OCI-LY1 (cell line): ENCODE results near the gene STAT5A.

ENCODE experiments used
- H2AFZ ChIP-seq: fragments of 200-600 bp; sonication (generic), shearing (Covaris generic); 2 replicates; pipeline ENCODE4 v1.6.0; 2014; ENCODE audit warnings: antibody characterized with exemption, mild to moderate bottlenecking, low read length
- H3F3A ChIP-seq: fragments of 200-600 bp; sonication (generic), shearing (Covaris generic); 2 replicates; pipeline ENCODE4 v1.6.0; 2014; ENCODE audit warnings: mild to moderate bottlenecking, antibody characterized with exemption, low read length, moderate library complexity; ENCODE audit not compliant: insufficient read depth
- H3K27ac ChIP-seq: fragments of 200-600 bp; sonication (generic); 2 replicates; pipeline ENCODE4 v1.5.1; 2014; ENCODE audit warnings: low read length, mixed run types, mild to moderate bottlenecking, low read depth; ENCODE audit not compliant: poor library complexity, severe bottlenecking
- H3K27me3 ChIP-seq: fragments of 200-600 bp; sonication (generic); 2 replicates; pipeline ENCODE4 v1.6.0; 2014; ENCODE audit warnings: antibody characterized with exemption, mild to moderate bottlenecking, low read length, moderate library complexity; ENCODE audit not compliant: insufficient read depth
- H3K36me3 ChIP-seq: fragments of 200-600 bp; sonication (generic); 2 replicates; pipeline ENCODE4 v1.6.1; 2014; ENCODE audit warnings: mild to moderate bottlenecking, antibody characterized with exemption, low read length, moderate library complexity, mixed read lengths; ENCODE audit not compliant: insufficient read depth
- H3K4me1 ChIP-seq: fragments of 200-600 bp; sonication (generic); 2 replicates; pipeline ENCODE4 v1.5.1; 2014; ENCODE audit warnings: mild to moderate bottlenecking, low read length, moderate library complexity; ENCODE audit not compliant: insufficient read depth, severe bottlenecking
- H3K4me2 ChIP-seq: fragments of 200-600 bp; sonication (generic), shearing (Covaris generic); 2 replicates; pipeline ENCODE4 v1.6.1; 2014; ENCODE audit warnings: low read length
- H3K4me3 ChIP-seq: fragments of 200-600 bp; sonication (generic); 2 replicates; pipeline ENCODE4 v1.5.1; 2014; ENCODE audit warnings: low read length, low read depth, mild to moderate bottlenecking, mixed read lengths; ENCODE audit not compliant: poor library complexity, severe bottlenecking
- H3K79me2 ChIP-seq: fragments of 200-600 bp; shearing (Covaris generic); 2 replicates; pipeline ENCODE4 v1.6.1; 2016; ENCODE audit warnings: mixed run types, low read length, mixed read lengths; ENCODE audit not compliant: insufficient read depth
- H3K9ac ChIP-seq: fragments of 200-600 bp; sonication (generic), shearing (Covaris generic); 2 replicates; pipeline ENCODE4 v1.6.1; 2014; ENCODE audit warnings: mild to moderate bottlenecking, low read length, mixed read lengths
- H3K9me2 ChIP-seq: fragments of 200-600 bp; sonication (generic), shearing (Covaris generic); 2 replicates; pipeline ENCODE4 v1.6.1; 2014; ENCODE audit warnings: low read depth, mild to moderate bottlenecking, low read length, mixed read lengths
- H3K9me3 ChIP-seq: fragments of 200-600 bp; shearing (Covaris generic); 2 replicates; pipeline ENCODE4 v1.6.1; 2014; ENCODE audit warnings: low read length, mixed read lengths
- H4K20me1 ChIP-seq: fragments of 200-600 bp; sonication (generic), shearing (Covaris generic); 2 replicates; pipeline ENCODE4 v1.6.0; 2016; ENCODE audit warnings: mild to moderate bottlenecking, low read length; ENCODE audit not compliant: insufficient read depth
- EZH2 ChIP-seq: fragments of 200-600 bp; sonication (generic), shearing (Covaris generic); IDR thresholded peaks from 2 replicates; pipeline ENCODE4 v1.8.0; 2017; ENCODE audit warnings: borderline replicate concordance, mixed run types, mild to moderate bottlenecking, antibody characterized with exemption, low read length, moderate library complexity, mixed read lengths
- TF ChIP-seq, protein P1 (sequence below): fragments of 200-600 bp; sonication (generic), shearing (Covaris generic); IDR thresholded peaks from 2 replicates; pipeline ENCODE4 v1.5.1; 2017; ENCODE audit warnings: mild to moderate bottlenecking, antibody characterized with exemption, low read length, moderate library complexity, mixed read lengths

STAT5A gene

GRCh38 chr17:42334677-42335076, 46.4 kb downstream of the STAT5A start:
- H3K27me3 ChIP-seq: no peaks in the 10 kb centered on the region
- no peak overlapping the region for H2AFZ ChIP-seq
- TF ChIP-seq EZH2: no peak
- TF ChIP-seq, protein P1, sequence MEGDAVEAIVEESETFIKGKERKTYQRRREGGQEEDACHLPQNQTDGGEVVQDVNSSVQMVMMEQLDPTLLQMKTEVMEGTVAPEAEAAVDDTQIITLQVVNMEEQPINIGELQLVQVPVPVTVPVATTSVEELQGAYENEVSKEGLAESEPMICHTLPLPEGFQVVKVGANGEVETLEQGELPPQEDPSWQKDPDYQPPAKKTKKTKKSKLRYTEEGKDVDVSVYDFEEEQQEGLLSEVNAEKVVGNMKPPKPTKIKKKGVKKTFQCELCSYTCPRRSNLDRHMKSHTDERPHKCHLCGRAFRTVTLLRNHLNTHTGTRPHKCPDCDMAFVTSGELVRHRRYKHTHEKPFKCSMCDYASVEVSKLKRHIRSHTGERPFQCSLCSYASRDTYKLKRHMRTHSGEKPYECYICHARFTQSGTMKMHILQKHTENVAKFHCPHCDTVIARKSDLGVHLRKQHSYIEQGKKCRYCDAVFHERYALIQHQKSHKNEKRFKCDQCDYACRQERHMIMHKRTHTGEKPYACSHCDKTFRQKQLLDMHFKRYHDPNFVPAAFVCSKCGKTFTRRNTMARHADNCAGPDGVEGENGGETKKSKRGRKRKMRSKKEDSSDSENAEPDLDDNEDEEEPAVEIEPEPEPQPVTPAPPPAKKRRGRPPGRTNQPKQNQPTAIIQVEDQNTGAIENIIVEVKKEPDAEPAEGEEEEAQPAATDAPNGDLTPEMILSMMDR: no peak
- H3K9me2 ChIP-seq: no peaks in the 10 kb centered on the region
- no peaks in the 10 kb centered on the region for H3K79me2 ChIP-seq
- no peak overlapping the region for H3K4me3 ChIP-seq
- H4K20me1 ChIP-seq: no peaks in the 10 kb centered on the region
- no peak overlapping the region for H3K4me2 ChIP-seq
- no peak overlapping the region for H3K27ac ChIP-seq
- H3K9me3 ChIP-seq: no peaks in the 10 kb centered on the region
- peaks cover 7% of the 10 kb centered on the region; the same call in 1 of the 2 replicates for H3K36me3 ChIP-seq
- H3K9ac ChIP-seq: no peak overlapping the region
- H3K4me1 ChIP-seq: no peaks in the 10 kb centered on the region
- no peaks in the 10 kb centered on the region for H3F3A ChIP-seq

GRCh38 chr17:42337442-42337841, 49.1 kb downstream of the STAT5A start:
- peaks cover 2% of the 10 kb centered on the region for H3K4me1 ChIP-seq
- H3K9me3 ChIP-seq: no peaks in the 10 kb centered on the region
- H2AFZ ChIP-seq: no peak overlapping the region
- H3K9me2 ChIP-seq: no peaks in the 10 kb centered on the region
- no peak overlapping the region for H3K27ac ChIP-seq
- no peaks in the 10 kb centered on the region for H3K79me2 ChIP-seq
- H3K9ac ChIP-seq: no peak overlapping the region
- no peaks in the 10 kb centered on the region; the same call in 1 of the 2 replicates for H3K36me3 ChIP-seq
- H3K4me3 ChIP-seq: no peak overlapping the region
- no peaks in the 10 kb centered on the region for H4K20me1 ChIP-seq
- no peak overlapping the region for H3K4me2 ChIP-seq
- H3K27me3 ChIP-seq: no peaks in the 10 kb centered on the region
- TF ChIP-seq EZH2: no peak
- TF ChIP-seq, protein P1: no peak
- no peaks in the 10 kb centered on the region for H3F3A ChIP-seq

DNA sequence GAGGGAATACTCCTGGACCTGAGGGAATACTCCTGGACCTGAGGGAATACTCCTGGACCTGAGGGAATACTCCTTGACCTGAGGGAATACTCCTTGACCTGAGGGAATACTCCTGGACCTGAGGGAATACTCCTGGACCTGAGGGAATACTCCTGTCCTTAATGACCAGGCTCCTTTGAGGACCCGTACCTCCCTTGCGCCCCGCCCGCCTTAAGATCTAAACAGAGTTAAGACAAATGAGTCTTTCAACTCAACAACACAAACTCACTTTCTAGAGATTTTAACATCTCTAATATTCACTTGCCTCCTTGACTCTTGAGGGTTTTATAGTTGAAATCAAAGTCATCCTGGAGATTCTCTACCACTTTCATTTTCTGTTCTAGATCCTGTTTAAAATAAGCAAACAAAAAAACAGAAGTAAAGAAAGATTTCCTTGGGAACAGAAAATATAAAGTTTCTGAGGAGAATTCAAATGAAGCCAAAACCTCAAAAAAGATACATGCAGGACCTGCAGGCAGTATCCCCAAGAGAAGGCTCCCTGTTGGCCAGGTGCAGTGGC, 50.2 kb downstream of the STAT5A start:
- no peak overlapping the region for H3K4me2 ChIP-seq
- TF ChIP-seq, protein P1: no peak
- no peak for TF ChIP-seq EZH2
- H3K9ac ChIP-seq: no peak overlapping the region
- H3K27ac ChIP-seq: no peak overlapping the region
- H3K9me2 ChIP-seq: no peaks in the 10 kb centered on the region
- H3K4me3 ChIP-seq: no peak overlapping the region
- no peaks in the 10 kb centered on the region for H3K27me3 ChIP-seq
- no peaks in the 10 kb centered on the region; the same call in 1 of the 2 replicates for H3K36me3 ChIP-seq
- no peaks in the 10 kb centered on the region for H3K79me2 ChIP-seq
- no peaks in the 10 kb centered on the region for H3K9me3 ChIP-seq
- H3K4me1 ChIP-seq: peaks cover 5% of the 10 kb centered on the region
- no peaks in the 10 kb centered on the region for H4K20me1 ChIP-seq
- no peak overlapping the region for H2AFZ ChIP-seq
- H3F3A ChIP-seq: no peaks in the 10 kb centered on the region
